Activated naive CD8-positive, alpha-beta T cell treated with anti-CD3 and anti-CD28 coated beads, Interleukin-2, amount 10 ng/mL, durations not matched to agents 7 days and 5 days (primary cell): ENCODE measurements around the gene TMEM183A. TPM values are rescaled to one million over a fixed set of nuclear protein-coding genes. Genes with fewer than 3 reads are reported as not detected.

Experiments
- ATAC-seq: fragments of 150-1000 bp; cut with Tn5 transposase; one replicate; pipeline ENCODE4 v1.10.0; 2021; ENCODE audit warnings: low read depth, moderate library complexity
- POLR2A ChIA-PET: fragments of 350-600 bp; sonication (Branson Sonifier 250); formaldehyde crosslinking; loops from one replicate; lab custom pipeline; 2021; ENCODE audit warnings: antibody characterized with exemption; lab: Charles Lee
- DNase-seq: peaks from one replicate; pipeline ENCODE4 v3.0.0; 2021
- H3K27ac Mint-ChIP-seq: one replicate; pipeline ENCODE4 v1.8.0; 2022; ENCODE audit warnings: mild to moderate bottlenecking, mixed read lengths
- H3K27me3 Mint-ChIP-seq: one replicate; pipeline ENCODE4 v1.8.0; 2022; ENCODE audit warnings: mild to moderate bottlenecking, moderate library complexity, mixed read lengths
- H3K36me3 Mint-ChIP-seq: one replicate; pipeline ENCODE4 v1.8.0; 2021; ENCODE audit warnings: mild to moderate bottlenecking, mixed read lengths
- H3K4me1 Mint-ChIP-seq: one replicate; pipeline ENCODE4 v1.8.0; 2021; ENCODE audit warnings: mixed read lengths
- H3K4me3 Mint-ChIP-seq: one replicate; pipeline ENCODE4 v1.8.0; 2022; ENCODE audit warnings: mild to moderate bottlenecking, moderate library complexity, mixed read lengths
- H3K9me3 Mint-ChIP-seq: one replicate; pipeline ENCODE4 v1.8.0; 2021; ENCODE audit warnings: mixed read lengths
- total RNA-seq, 2 experiments: library from RNA; stranded (reverse); gene quantifications; one replicate each; pipeline ENCODE4 v1.2.3, GENCODE V29; 2021

Gene TMEM183A
- total RNA-seq, 2 experiments from 2014 or later: 77.1 to 78.4 TPM

GRCh38 chr1:203048555-203049051 lies 41.4 kb downstream of the TMEM183A start:
- Mint-ChIP-seq H3K36me3 (peaks cover 15% of the 10 kb centered on the region), H3K27ac (no peak overlapping the region)

GRCh38 chr1:203049077-203049476 lies 41.9 kb downstream of the TMEM183A start:
- POLR2A ChIA-PET: no interaction called here
- Mint-ChIP-seq H3K27ac (no peak overlapping the region), H3K4me3 (no peak overlapping the region), H3K4me1 (no peaks in the 10 kb centered on the region), H3K36me3 (peaks cover 15% of the 10 kb centered on the region), H3K9me3 (no peaks in the 10 kb centered on the region), H3K27me3 (no peaks in the 10 kb centered on the region)
- ATAC-seq (no peak), DNase-seq (no peak)

More at GRCh38 chr1:203048555-203049051, 41.4 kb downstream of the TMEM183A start:
- no peak for DNase-seq
- Mint-ChIP-seq H3K9me3 (no peaks in the 10 kb centered on the region), H3K27me3 (no peaks in the 10 kb centered on the region), H3K4me1 (no peaks in the 10 kb centered on the region), H3K4me3 (no peak overlapping the region)
- POLR2A ChIA-PET: no interaction called here
- ATAC-seq: no peak

- Mint-ChIP-seq H3K27me3 (no peaks in the 10 kb centered on the region), H3K4me3 (no peak overlapping the region), H3K36me3 (peaks cover 14% of the 10 kb centered on the region), H3K4me1 (no peaks in the 10 kb centered on the region), H3K9me3 (no peaks in the 10 kb centered on the region), H3K27ac (no peak overlapping the region)
- ATAC-seq: no peak
- POLR2A ChIA-PET: no interaction called here
- no peak for DNase-seq
Observed at GRCh38 chr1:203049576-203050180, 42.5 kb downstream of the TMEM183A start.

- POLR2A ChIA-PET: no interaction called here
- no peaks in the 10 kb centered on the region for H3K9me3 Mint-ChIP-seq
- H3K4me3 Mint-ChIP-seq: no peak overlapping the region
Observed at GRCh38 chr1:203050826-203051225, 43.7 kb downstream of the TMEM183A start.

GRCh38 chr1:203051841-203052324 lies 44.7 kb downstream of the TMEM183A start:
- H3K27me3 Mint-ChIP-seq: no peaks in the 10 kb centered on the region
- DNase-seq: no peak
- H3K4me1 Mint-ChIP-seq: peaks cover 1% of the 10 kb centered on the region
- no peak for ATAC-seq
- no peak overlapping the region for H3K4me3 Mint-ChIP-seq
- POLR2A ChIA-PET: no interaction called here
- H3K36me3 Mint-ChIP-seq: peaks cover 21% of the 10 kb centered on the region
- H3K27ac Mint-ChIP-seq: no peak overlapping the region
- no peaks in the 10 kb centered on the region for H3K9me3 Mint-ChIP-seq

More at GRCh38 chr1:203050826-203051225, 43.7 kb downstream of the TMEM183A start:
- H3K36me3 Mint-ChIP-seq: peaks cover 16% of the 10 kb centered on the region
- H3K4me1 Mint-ChIP-seq: no peaks in the 10 kb centered on the region
- DNase-seq (no peak), ATAC-seq (no peak)
- H3K27me3 Mint-ChIP-seq: no peaks in the 10 kb centered on the region
- H3K27ac Mint-ChIP-seq: no peak overlapping the region

GRCh38 chr1:203052601-203053000 lies 45.4 kb downstream of the TMEM183A start:
- peaks cover 25% of the 10 kb centered on the region for H3K36me3 Mint-ChIP-seq
- H3K4me3 Mint-ChIP-seq: no peak overlapping the region
- peaks cover 1% of the 10 kb centered on the region for H3K4me1 Mint-ChIP-seq
- POLR2A ChIA-PET: no interaction called here
- H3K9me3 Mint-ChIP-seq: no peaks in the 10 kb centered on the region
- ATAC-seq (no peak), DNase-seq (no peak)
- H3K27ac Mint-ChIP-seq: no peak overlapping the region
- H3K27me3 Mint-ChIP-seq: no peaks in the 10 kb centered on the region

- Mint-ChIP-seq H3K4me1 (peaks cover 1% of the 10 kb centered on the region), H3K9me3 (no peaks in the 10 kb centered on the region), H3K27ac (no peak overlapping the region), H3K27me3 (no peaks in the 10 kb centered on the region), H3K4me3 (no peak overlapping the region), H3K36me3 (peaks cover 22% of the 10 kb centered on the region)
- DNase-seq (no peak), ATAC-seq (no peak)
- POLR2A ChIA-PET: no interaction called here
Observed at GRCh38 chr1:203054184-203054583, 47.0 kb downstream of the TMEM183A start.

DNA sequence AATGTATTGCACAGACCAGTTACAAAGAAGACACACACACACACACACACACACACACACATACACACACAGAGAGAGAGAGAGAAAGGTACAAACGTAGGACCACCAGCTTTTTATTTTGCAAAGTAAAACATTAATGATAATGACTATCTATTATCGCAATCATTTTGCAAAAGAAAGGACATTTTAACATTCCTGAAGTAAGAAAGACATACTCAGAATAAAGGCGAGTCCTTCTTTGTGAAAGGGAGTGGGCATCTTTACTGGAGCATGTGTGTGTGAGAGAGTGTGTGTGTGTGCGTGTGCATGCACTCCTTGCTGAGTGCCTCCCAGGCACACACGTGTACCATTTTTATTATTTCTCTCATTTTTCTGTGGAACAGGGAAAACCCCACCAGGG lies 47.5 kb downstream of the TMEM183A start:
- H3K4me3 Mint-ChIP-seq: no peak overlapping the region
- DNase-seq: no peak
- POLR2A ChIA-PET: no interaction called here
- no peak for ATAC-seq
- no peaks in the 10 kb centered on the region for H3K9me3 Mint-ChIP-seq
- H3K36me3 Mint-ChIP-seq: peaks cover 22% of the 10 kb centered on the region
- no peaks in the 10 kb centered on the region for H3K27me3 Mint-ChIP-seq
- no peak overlapping the region for H3K27ac Mint-ChIP-seq
- H3K4me1 Mint-ChIP-seq: peaks cover 4% of the 10 kb centered on the region

DNA sequence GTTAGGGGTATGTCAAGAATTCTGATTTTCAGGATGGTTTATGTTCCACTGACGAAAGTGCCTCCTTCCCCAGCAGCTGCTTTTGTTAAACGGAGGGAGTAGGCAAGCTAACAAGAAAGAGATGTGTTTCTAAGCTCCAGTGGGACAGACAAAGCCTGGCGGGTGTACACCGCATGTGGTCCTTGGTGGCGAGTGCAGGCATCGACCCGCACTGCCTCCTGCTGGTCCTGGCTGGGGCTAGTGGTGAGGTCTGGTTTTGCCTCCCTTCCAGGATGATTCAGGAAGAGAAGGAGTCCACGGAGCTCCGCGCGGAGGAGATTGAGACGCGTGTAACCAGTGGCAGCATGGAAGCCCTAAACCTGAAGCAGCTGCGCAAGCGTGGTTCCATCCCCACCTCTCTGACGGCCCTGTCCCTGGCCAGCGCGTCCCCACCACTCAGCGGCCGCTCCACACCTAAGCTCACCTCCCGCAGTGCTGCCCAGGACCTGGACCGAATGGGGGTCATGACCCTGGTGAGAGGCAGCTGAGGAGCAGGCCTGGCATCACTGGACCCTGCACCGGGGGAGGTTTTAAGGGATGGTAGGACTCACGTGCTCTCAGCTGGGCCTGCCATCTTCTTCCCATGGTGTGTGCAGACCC lies 48.1 kb downstream of the TMEM183A start:
- POLR2A ChIA-PET: no interaction called here
- DNase-seq: no peak
- no peaks in the 10 kb centered on the region for H3K9me3 Mint-ChIP-seq
- H3K27ac Mint-ChIP-seq: no peak overlapping the region
- ATAC-seq: no peak
- peaks cover 4% of the 10 kb centered on the region for H3K4me1 Mint-ChIP-seq
- H3K36me3 Mint-ChIP-seq: peaks cover 21% of the 10 kb centered on the region
- H3K4me3 Mint-ChIP-seq: no peak overlapping the region
- no peaks in the 10 kb centered on the region for H3K27me3 Mint-ChIP-seq

DNA sequence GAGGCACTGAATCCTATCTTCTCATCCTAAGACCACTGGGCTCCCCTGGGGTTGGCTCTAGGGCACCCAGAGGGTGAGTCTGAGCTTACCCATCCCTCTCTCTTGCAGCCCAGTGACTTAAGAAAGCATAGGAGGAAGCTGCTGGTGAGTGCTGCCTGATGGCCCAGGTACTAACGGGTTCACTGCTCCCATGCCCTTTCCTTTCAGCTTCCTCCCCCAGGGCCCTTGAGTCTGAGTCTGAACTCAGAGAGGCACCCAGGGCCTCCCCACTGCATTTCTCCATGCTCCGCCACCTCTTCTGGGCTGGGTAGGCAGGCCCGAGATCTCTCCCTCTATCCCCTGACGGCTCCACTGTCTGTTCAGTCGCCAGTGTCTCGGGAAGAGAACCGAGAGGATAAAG lies 48.8 kb downstream of the TMEM183A start:
- peaks cover 4% of the 10 kb centered on the region for H3K4me1 Mint-ChIP-seq
- peaks cover 21% of the 10 kb centered on the region for H3K36me3 Mint-ChIP-seq
- no peak overlapping the region for H3K27ac Mint-ChIP-seq
- ATAC-seq (no peak), DNase-seq (no peak)
- no peak overlapping the region for H3K4me3 Mint-ChIP-seq
- no peaks in the 10 kb centered on the region for H3K9me3 Mint-ChIP-seq
- POLR2A ChIA-PET: no interaction called here
- H3K27me3 Mint-ChIP-seq: no peaks in the 10 kb centered on the region

DNA sequence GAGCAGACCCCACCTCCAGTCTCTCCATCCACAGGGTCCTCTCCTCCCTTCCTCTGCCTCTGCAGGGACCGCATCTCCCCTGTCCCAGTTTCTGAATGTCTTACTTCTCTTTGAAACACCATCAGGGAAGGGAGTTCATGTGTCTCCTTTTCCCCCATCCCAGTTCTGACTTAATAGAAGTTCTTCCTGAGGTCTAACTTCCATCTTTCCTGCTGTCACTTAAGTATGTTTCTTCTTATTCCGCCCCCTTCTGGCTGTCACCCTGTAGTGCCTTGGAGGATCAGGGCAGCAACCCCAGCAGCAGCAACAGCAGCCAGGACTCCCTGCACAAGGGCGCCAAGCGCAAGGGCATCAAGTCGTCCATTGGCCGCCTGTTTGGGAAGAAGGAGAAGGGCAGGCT lies 49.3 kb downstream of the TMEM183A start:
- POLR2A ChIA-PET: no interaction called here
- Mint-ChIP-seq H3K27me3 (no peaks in the 10 kb centered on the region), H3K36me3 (peaks cover 19% of the 10 kb centered on the region), H3K27ac (no peak overlapping the region), H3K9me3 (no peaks in the 10 kb centered on the region), H3K4me3 (no peak overlapping the region), H3K4me1 (peaks cover 4% of the 10 kb centered on the region)
- DNase-seq: no peak
- no peak for ATAC-seq

- Mint-ChIP-seq H3K4me3 (no peak overlapping the region), H3K27me3 (no peaks in the 10 kb centered on the region), H3K36me3 (peaks cover 19% of the 10 kb centered on the region), H3K27ac (no peak overlapping the region), H3K9me3 (no peaks in the 10 kb centered on the region), H3K4me1 (peaks cover 4% of the 10 kb centered on the region)
- POLR2A ChIA-PET: no interaction called here
- DNase-seq: no peak
- no peak for ATAC-seq
Observed at GRCh38 chr1:203057911-203058675, 50.9 kb downstream of the TMEM183A start.

DNA sequence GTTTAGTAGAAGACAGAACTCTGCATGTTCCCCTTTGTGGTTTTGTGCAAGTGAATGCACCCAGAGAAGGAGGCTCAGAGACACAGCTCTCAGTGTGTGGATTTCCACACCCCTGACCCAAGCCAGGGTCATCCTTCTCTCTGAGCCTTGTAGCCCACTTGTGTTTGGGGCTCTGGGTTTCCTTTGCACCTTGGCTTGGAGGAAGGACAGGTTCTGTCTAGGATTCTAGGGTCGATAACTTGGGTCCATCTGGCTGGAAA lies 51.4 kb downstream of the TMEM183A start:
- H3K4me3 Mint-ChIP-seq: no peak overlapping the region
- POLR2A ChIA-PET: no interaction called here
- ATAC-seq: no peak

GRCh38 chr1:203059485-203059884 lies 52.3 kb downstream of the TMEM183A start:
- DNase-seq (no peak), ATAC-seq (no peak)
- H3K4me1 Mint-ChIP-seq: peaks cover 7% of the 10 kb centered on the region
- no peaks in the 10 kb centered on the region for H3K9me3 Mint-ChIP-seq
- peaks cover 21% of the 10 kb centered on the region for H3K36me3 Mint-ChIP-seq
- no peak overlapping the region for H3K27ac Mint-ChIP-seq
- no peak overlapping the region for H3K4me3 Mint-ChIP-seq
- POLR2A ChIA-PET: no interaction called here
- no peaks in the 10 kb centered on the region for H3K27me3 Mint-ChIP-seq

More for the DNA sequence above, 51.4 kb downstream of the TMEM183A start:
- H3K9me3 Mint-ChIP-seq: no peaks in the 10 kb centered on the region
- no peaks in the 10 kb centered on the region for H3K27me3 Mint-ChIP-seq
- no peak for DNase-seq
- peaks cover 21% of the 10 kb centered on the region for H3K36me3 Mint-ChIP-seq
- no peak overlapping the region for H3K27ac Mint-ChIP-seq
- H3K4me1 Mint-ChIP-seq: peaks cover 7% of the 10 kb centered on the region
